Measurements from ENCODE around the gene TTC33. TPM values are rescaled to one million over a fixed set of nuclear protein-coding genes. Genes with fewer than 3 reads are reported as not detected.

The TTC33 gene
- polyA plus RNA-seq, 1 donor from 2014 or later: 73.5 TPM

GRCh38 chr5:40775085-40775845 is 19.5 kb upstream of the TTC33 start:
- H3K79me2 ChIP-seq (replicated peaks; ENCODE audit: insufficient read depth, low read length): peaks cover 22% of the 10 kb centered on the region
- H3K9me3 ChIP-seq (ENCODE audit: low read length): no peaks in the 10 kb centered on the region
- no peaks in the 10 kb centered on the region for H3K27me3 ChIP-seq (ENCODE audit: insufficient read depth, low read depth, low read length)
- no peak overlapping the region for H3K27ac ChIP-seq (ENCODE audit: low read length)
- H4K20me1 ChIP-seq (ENCODE audit: insufficient read depth): no peaks in the 10 kb centered on the region
- H3F3A ChIP-seq (ENCODE audit: insufficient read depth, low read length, poor library complexity, severe bottlenecking): no peaks in the 10 kb centered on the region
- no peaks in the 10 kb centered on the region for H3K36me3 ChIP-seq (ENCODE audit: insufficient read depth, low read length)
- H3K9ac ChIP-seq (ENCODE audit: low read length): no peak overlapping the region
- H3K4me2 ChIP-seq (ENCODE audit: low read length): no peak overlapping the region
- H2AFZ ChIP-seq (ENCODE audit: low read depth, low read length): no peak overlapping the region
- no peak overlapping the region for H3K4me3 ChIP-seq (ENCODE audit: low read length)
- no peaks in the 10 kb centered on the region for H3K9me2 ChIP-seq (ENCODE audit: insufficient read depth, low read length)
- TF ChIP-seq POLR2AphosphoS5 (IDR thresholded peaks at IDR 0.05) (no peak), REST (IDR thresholded peaks at IDR 0.05; ENCODE audit: borderline replicate concordance) (no peak), CTCF (IDR thresholded peaks at IDR 0.05; ENCODE audit: poor library complexity, severe bottlenecking) (no peak), EP300 (conservative IDR thresholded peaks at IDR 0.05; ENCODE audit: poor library complexity, severe bottlenecking) (no peak), EZH2 (IDR thresholded peaks at IDR 0.05; ENCODE audit: borderline replicate concordance, insufficient read depth, low read length, poor library complexity, severe bottlenecking) (no peak), MXI1 (conservative IDR thresholded peaks at IDR 0.05; ENCODE audit: poor library complexity, severe bottlenecking) (no peak), RAD21 (conservative IDR thresholded peaks at IDR 0.05) (no peak), TAF1 (IDR thresholded peaks at IDR 0.05; ENCODE audit: low read depth) (no peak), SMC3 (conservative IDR thresholded peaks at IDR 0.05; ENCODE audit: poor library complexity) (no peak)

- Histone ChIP-seq H3K9me2 (ENCODE audit: insufficient read depth, low read length) (no peaks in the 10 kb centered on the region), H3K27ac (ENCODE audit: low read length) (no peak overlapping the region), H3K4me3 (ENCODE audit: low read length) (no peak overlapping the region), H3K9me3 (ENCODE audit: low read length) (no peaks in the 10 kb centered on the region), H3K27me3 (ENCODE audit: insufficient read depth, low read depth, low read length) (no peaks in the 10 kb centered on the region), H4K20me1 (ENCODE audit: insufficient read depth) (no peaks in the 10 kb centered on the region), H2AFZ (ENCODE audit: low read depth, low read length) (no peak overlapping the region), H3K9ac (ENCODE audit: low read length) (no peak overlapping the region), H3K4me2 (ENCODE audit: low read length) (no peak overlapping the region), H3K79me2 (replicated peaks; ENCODE audit: insufficient read depth, low read length) (peaks cover 15% of the 10 kb centered on the region), H3F3A (ENCODE audit: insufficient read depth, low read length, poor library complexity, severe bottlenecking) (no peaks in the 10 kb centered on the region), H3K36me3 (ENCODE audit: insufficient read depth, low read length) (no peaks in the 10 kb centered on the region)
- no peak for TF ChIP-seq REST (IDR thresholded peaks at IDR 0.05; ENCODE audit: borderline replicate concordance)
These were observed 18.9 kb upstream of the TTC33 start for GRCh38 chr5:40774623-40775022.

All from neural cell (in vitro differentiated cells).